ENCODE measurements around the gene GTF2A1. TPM values are rescaled to one million over a fixed set of nuclear protein-coding genes. Genes with fewer than 3 reads are reported as not detected.

The GTF2A1 gene
- polyA plus RNA-seq, 3 donors: 7.9 to 15.8 (median 9.2) TPM

DNA sequence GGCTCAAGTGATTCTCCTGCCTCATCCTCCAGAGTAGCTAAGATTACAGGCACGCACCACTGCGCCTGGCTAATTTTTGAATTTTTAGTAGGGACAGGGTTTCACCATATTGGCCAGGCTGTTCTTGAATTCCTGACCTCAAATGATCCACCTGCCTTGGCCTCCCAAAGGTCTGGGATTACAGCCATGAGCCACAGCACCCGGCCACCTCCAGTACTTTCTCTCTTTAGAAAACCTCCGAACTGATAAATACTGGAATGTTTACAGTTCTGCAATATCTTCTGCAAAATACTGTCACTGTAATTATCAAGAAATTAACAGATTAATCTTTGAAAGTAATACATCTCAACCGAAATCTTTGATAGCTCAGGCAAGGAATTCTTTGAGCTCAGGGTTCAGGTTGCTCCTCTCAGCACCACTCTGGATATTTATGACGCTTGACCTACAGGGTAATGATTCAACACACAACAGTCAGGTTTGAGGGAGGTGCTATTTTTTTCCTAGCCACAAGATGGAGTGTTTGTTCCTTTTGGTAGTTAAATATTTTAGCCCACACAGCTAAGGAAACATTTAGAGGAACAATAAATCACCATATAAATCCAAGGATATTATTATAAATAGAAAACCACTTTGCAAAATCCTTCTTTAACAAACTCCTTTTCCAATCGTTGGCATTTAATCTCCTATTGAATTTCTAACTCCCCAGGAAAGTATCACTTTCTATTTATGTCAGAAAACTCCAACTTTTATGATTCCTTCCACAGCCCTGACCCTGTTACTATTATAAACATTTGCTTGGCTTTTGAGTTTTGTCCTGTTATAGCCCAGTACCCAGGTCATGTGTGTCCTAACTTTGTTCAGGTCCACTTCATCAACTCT lies 48.6 kb upstream of the GTF2A1 start:
- H2AFZ ChIP-seq (ENCODE audit: insufficient read depth, low read depth, low read length, poor library complexity, severe bottlenecking): no peak overlapping the region
- no peak overlapping the region for H3K27ac ChIP-seq (ENCODE audit: low read depth in 1 of 2, low read length in 2 of 2)
- H3K27me3 ChIP-seq (ENCODE audit: control insufficient read depth in 2 of 2, insufficient read depth in 2 of 2, low read length in 2 of 2): no peaks in the 10 kb centered on the region

DNA sequence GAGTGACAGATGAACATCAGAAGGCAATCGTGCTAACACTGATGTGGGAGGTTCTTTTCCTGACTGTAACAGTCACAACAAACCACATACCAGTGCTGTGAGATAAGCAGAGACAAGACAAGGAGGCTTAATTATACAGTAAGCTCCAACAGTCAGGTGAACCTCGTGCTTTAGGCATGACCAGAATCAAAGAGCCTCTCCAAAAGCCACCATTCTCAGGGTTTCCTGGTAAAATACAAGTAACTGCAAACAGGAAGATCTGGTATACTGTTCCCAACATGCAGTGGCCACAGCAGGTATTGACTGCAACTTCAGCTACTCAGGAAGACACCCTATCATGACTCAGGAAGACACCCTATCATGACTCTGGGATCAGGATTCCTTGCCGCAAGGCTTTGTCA lies 47.3 kb upstream of the GTF2A1 start:
- Mint-ChIP-seq H3K4me3 (no peak overlapping the region), H3K9me3 (no peaks in the 10 kb centered on the region), H3K4me1 (no peaks in the 10 kb centered on the region), H3K36me3 (no peaks in the 10 kb centered on the region), H3K27ac (no peak overlapping the region), H3K27me3 (ENCODE audit: low read depth in 3 of 3) (peaks cover 0 to 1% (median 0%) of the 10 kb centered on the region in 3 donors)
- no peaks in the 10 kb centered on the region for H3K27me3 ChIP-seq (ENCODE audit: control insufficient read depth in 2 of 2, insufficient read depth in 2 of 2, low read length in 2 of 2)
- TF ChIP-seq, protein P1, sequence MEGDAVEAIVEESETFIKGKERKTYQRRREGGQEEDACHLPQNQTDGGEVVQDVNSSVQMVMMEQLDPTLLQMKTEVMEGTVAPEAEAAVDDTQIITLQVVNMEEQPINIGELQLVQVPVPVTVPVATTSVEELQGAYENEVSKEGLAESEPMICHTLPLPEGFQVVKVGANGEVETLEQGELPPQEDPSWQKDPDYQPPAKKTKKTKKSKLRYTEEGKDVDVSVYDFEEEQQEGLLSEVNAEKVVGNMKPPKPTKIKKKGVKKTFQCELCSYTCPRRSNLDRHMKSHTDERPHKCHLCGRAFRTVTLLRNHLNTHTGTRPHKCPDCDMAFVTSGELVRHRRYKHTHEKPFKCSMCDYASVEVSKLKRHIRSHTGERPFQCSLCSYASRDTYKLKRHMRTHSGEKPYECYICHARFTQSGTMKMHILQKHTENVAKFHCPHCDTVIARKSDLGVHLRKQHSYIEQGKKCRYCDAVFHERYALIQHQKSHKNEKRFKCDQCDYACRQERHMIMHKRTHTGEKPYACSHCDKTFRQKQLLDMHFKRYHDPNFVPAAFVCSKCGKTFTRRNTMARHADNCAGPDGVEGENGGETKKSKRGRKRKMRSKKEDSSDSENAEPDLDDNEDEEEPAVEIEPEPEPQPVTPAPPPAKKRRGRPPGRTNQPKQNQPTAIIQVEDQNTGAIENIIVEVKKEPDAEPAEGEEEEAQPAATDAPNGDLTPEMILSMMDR (IDR thresholded peaks at IDR 0.05): no peak
- H3K79me2 ChIP-seq (ENCODE audit: insufficient read depth, low read length): no peaks in the 10 kb centered on the region
- no peak overlapping the region for H3K27ac ChIP-seq (ENCODE audit: low read depth in 1 of 2, low read length in 2 of 2)
- no peak for DNase-seq
- H4K20me1 ChIP-seq (ENCODE audit: insufficient read depth, low read length): no peaks in the 10 kb centered on the region
- no peaks in the 10 kb centered on the region for H3K4me1 ChIP-seq (ENCODE audit: control insufficient read depth in 1 of 2, insufficient read depth in 2 of 2, low read length in 2 of 2)
- no peak overlapping the region for H2AFZ ChIP-seq (ENCODE audit: insufficient read depth, low read depth, low read length, poor library complexity, severe bottlenecking)
- H3K36me3 ChIP-seq (replicated peaks in 1 of 2; ENCODE audit: control insufficient read depth in 1 of 2, insufficient read depth in 2 of 2, low read length in 2 of 2): no peaks in the 10 kb centered on the region
- no peaks in the 10 kb centered on the region for H3K9me3 ChIP-seq (replicated peaks in 1 of 2; ENCODE audit: control insufficient read depth in 1 of 2, insufficient read depth in 1 of 2, low read length in 2 of 2)
- no peak overlapping the region for H3K4me2 ChIP-seq (replicated peaks; ENCODE audit: extremely low read depth, low read length, poor library complexity, severe bottlenecking)
- 50% methylated on average over 2 of the region's 3 CpGs for WGBS (ENCODE audit: insufficient coverage)
- no peak overlapping the region for H3K4me3 ChIP-seq (replicated peaks in 1 of 3; ENCODE audit: low read depth in 2 of 3, low read length in 3 of 3)
- intact Hi-C loops (cut with micrococcal nuclease): loop anchor here in 1 of 2 donors (5.0 kb wide), 1 partner anchor 194 kb away; no protein-coding TSS in a partner anchor
- H3K9ac ChIP-seq (ENCODE audit: insufficient read depth, low read length, poor library complexity, severe bottlenecking): no peak overlapping the region

More for the DNA sequence above, 48.6 kb upstream of the GTF2A1 start:
- no peaks in the 10 kb centered on the region for H3K79me2 ChIP-seq (ENCODE audit: insufficient read depth, low read length)
- Mint-ChIP-seq H3K36me3 (no peaks in the 10 kb centered on the region), H3K4me1 (no peaks in the 10 kb centered on the region), H3K27me3 (ENCODE audit: low read depth in 3 of 3) (peaks cover 0 to 1% (median 0%) of the 10 kb centered on the region in 3 donors), H3K27ac (no peak overlapping the region), H3K9me3 (no peaks in the 10 kb centered on the region), H3K4me3 (no peak overlapping the region)
- no peak overlapping the region for H3K9ac ChIP-seq (ENCODE audit: insufficient read depth, low read length, poor library complexity, severe bottlenecking)
- TF ChIP-seq, protein P1 (IDR thresholded peaks at IDR 0.05): peak; percentile 92
- peak; percentile 45 to 70 (median 62) for DNase-seq
- intact Hi-C loops (cut with micrococcal nuclease): loop anchor here in 1 of 2 donors (5.0 kb wide), 1 partner anchor 193 kb away; no protein-coding TSS in a partner anchor
- no peaks in the 10 kb centered on the region for H3K36me3 ChIP-seq (replicated peaks in 1 of 2; ENCODE audit: control insufficient read depth in 1 of 2, insufficient read depth in 2 of 2, low read length in 2 of 2)
- H3K9me3 ChIP-seq (replicated peaks in 1 of 2; ENCODE audit: control insufficient read depth in 1 of 2, insufficient read depth in 1 of 2, low read length in 2 of 2): no peaks in the 10 kb centered on the region
- no peaks in the 10 kb centered on the region for H4K20me1 ChIP-seq (ENCODE audit: insufficient read depth, low read length)
- no peaks in the 10 kb centered on the region for H3K4me1 ChIP-seq (ENCODE audit: control insufficient read depth in 1 of 2, insufficient read depth in 2 of 2, low read length in 2 of 2)
- H3K4me2 ChIP-seq (replicated peaks; ENCODE audit: extremely low read depth, low read length, poor library complexity, severe bottlenecking): no peak overlapping the region
- H3K4me3 ChIP-seq (replicated peaks in 1 of 3; ENCODE audit: low read depth in 2 of 3, low read length in 3 of 3): no peak overlapping the region
- 50% methylated on average over 2 of the region's 7 CpGs for WGBS (ENCODE audit: insufficient coverage)

All from CD14-positive monocyte (primary cell).